Left lung (tissue), 10 donors: ENCODE results near the gene BTBD19. TPM values are rescaled to one million over a fixed set of nuclear protein-coding genes. Genes with fewer than 3 reads are reported as not detected.

Experiments
- ATAC-seq: fragments of 200-7000 bp; cut with Tn5 transposase; one replicate; pipeline ENCODE4 v1.9.1; 2020; ENCODE audit warnings: moderate library complexity
- DNase-seq, 4 donors: peaks; one replicate each; pipeline ENCODE4 v3.0.0-alpha.2; 2013 to 2020
- H3K27ac ChIP-seq, 2 donors: fragments of 200-600 bp; sonication (generic) in 1 of 2; one replicate each; pipeline versions ENCODE4 v1.5.0 to v1.8.0; 2020 to 2021
- H3K27me3 ChIP-seq, 2 donors: fragments of 200-600 bp; sonication (generic) in 1 of 2; one replicate each; pipeline versions ENCODE4 v1.5.0 to v1.8.0; 2020 to 2021
- H3K36me3 ChIP-seq, 2 donors: fragments of 200-600 bp; sonication (generic) in 1 of 2; one replicate each; pipeline versions ENCODE4 v1.5.0 to v1.8.0; 2020 to 2021
- H3K4me1 ChIP-seq, 2 donors: fragments of 200-600 bp; one replicate each; pipeline ENCODE4 v1.8.0; 2021
- H3K4me3 ChIP-seq, 2 donors: fragments of 200-600 bp; sonication (generic) in 1 of 2; one replicate each; pipeline versions ENCODE4 v1.5.0 to v1.8.0; 2020 to 2021; ENCODE audit warnings: mild to moderate bottlenecking in 1 of 2
- H3K9me3 ChIP-seq, 2 donors: fragments of 200-600 bp; sonication (generic) in 1 of 2; one replicate each; pipeline versions ENCODE4 v1.5.0 to v1.8.0; 2020 to 2021
- CTCF ChIP-seq, 2 donors: fragments of 200-600 bp; sonication (generic) in 1 of 2; IDR thresholded peaks; one replicate each; pipeline versions ENCODE4 v1.5.0 to v1.8.0; 2021; ENCODE audit warnings: antibody characterized with exemption in 2 of 2
- intact Hi-C, 2 donors: fragments of 100-400 bp; cut with DNase I; formaldehyde crosslinking; loops; one replicate each; pipeline versions ENCODE4 v1.11.2 to v1.14.2; 2022
- polyA plus RNA-seq, 6 donors: library from polyadenylated mRNA; unstranded; fragments of 120-200 nt; gene quantifications; one replicate each; pipeline ENCODE4 v1.2.1, GENCODE V29; 2013; ENCODE audit not compliant: insufficient read length in 6 of 6
- total RNA-seq, 2 donors: library from RNA; stranded (reverse); fragmentation: NEBNext Ultra II Directional; extraction: Animal tissue kit (Norgen Biotek cat#: 25700); gene quantifications; one replicate each; pipeline ENCODE4 v1.2.1, GENCODE V29; 2021
- donor health status: DM: no; HTN: yes; CAD: no.
- donor health status: DM: no; HTN: no; CAD: no.

BTBD19 gene
- total and polyA plus RNA-seq, 8 donors: 15.3 to 27.6 (median 23.6) TPM

DNA sequence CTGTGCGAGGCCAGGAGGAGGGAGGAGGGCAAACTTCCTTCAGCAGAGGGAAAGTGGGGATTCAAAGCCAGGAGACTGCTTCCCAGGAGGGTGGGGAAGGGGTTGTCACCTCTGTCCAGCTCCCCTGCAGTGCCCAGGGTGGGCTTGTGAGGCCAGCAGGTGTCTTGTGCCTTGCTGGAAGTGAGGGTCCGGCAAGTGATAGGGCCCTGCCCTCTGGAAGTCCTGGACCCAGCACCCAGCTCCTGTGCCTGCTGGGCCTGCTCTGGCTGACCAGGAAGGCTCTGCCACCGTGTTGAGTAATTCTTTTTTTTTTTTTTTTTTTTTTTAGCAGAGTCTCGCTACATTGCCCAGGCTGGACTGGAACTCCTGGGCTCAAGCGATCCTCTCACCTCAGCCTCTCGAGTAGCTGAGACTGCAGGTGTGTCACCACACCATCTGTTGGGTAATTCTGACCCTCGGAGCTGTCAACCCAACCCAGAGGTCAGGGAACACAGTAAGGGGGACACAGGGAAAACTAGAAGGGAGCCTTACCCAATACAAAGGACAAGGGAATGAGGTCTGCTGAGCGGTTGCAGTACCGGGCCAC lies 21.4 kb upstream of the BTBD19 start:
- Histone ChIP-seq H3K27me3 (peaks cover 0 to 9% of the 10 kb centered on the region in 2 donors), H3K4me3 (peak overlapping the region in 1 of 2 donors; percentile 41), H3K9me3 (no peaks in the 10 kb centered on the region), H3K27ac (peak overlapping the region in 1 of 2 donors; percentile 48), H3K36me3 (peaks cover 0 to 4% of the 10 kb centered on the region in 2 donors), H3K4me1 (peaks cover 16 to 37% of the 10 kb centered on the region in 2 donors)
- no peak for TF ChIP-seq CTCF (IDR thresholded peaks at IDR 0.05)
- ATAC-seq (no peak), DNase-seq (peak in 1 of 4 donors; percentile 49)
- intact Hi-C loops: loop anchor here in 1 of 2 donors (10.0 kb wide), 1 partner anchor 68 kb away; no protein-coding TSS in a partner anchor

- ATAC-seq: no peak
- intact Hi-C loops: loop anchor here in 1 of 2 donors (10.0 kb wide), 1 partner anchor 67 kb away; no protein-coding TSS in a partner anchor
- TF ChIP-seq CTCF (IDR thresholded peaks at IDR 0.05): no peak
These were observed 20.8 kb upstream of the BTBD19 start for GRCh38 chr1:44787506-44787905.

DNA sequence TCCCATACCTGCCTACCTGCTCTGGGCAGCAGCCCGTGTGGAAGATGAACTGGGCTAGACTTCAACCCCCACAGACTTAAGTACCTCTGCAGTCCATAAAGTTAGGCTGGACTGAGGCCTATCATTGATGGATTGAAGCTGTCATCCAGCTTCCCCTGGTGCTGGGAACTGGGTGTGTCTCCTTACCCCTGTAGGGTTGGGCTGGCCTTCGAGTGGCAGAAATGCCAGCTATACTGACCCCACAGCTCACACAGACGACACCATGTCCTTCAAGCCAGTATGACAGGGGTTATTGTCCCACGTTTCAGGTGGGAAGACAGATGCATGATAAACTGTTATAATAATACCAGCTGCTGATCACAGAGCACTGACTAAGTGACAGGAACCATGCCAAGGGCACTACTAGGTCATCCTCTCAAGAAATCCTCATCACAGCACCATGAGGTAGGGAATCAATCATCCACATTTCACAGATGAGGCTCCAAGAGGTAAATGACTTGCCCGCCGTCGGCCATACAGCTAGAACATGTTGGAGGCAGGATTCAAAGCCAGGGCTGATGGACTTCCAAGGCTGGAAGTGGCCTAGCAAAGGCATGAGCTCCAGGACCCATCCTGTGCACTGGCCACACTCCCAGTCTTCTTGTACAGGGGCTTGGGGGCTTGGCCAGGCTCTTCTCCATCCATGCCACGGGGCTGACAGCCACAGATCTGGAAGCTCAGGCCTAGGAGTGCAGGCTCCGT lies 20.0 kb upstream of the BTBD19 start, which contains the start of gene BEST4:
Gene BEST4 (minus strand): TSS at position 51 of the 741 bp plus-strand sequence. CDS start 465 bp downstream, outside the sequence.
- intact Hi-C loops: loop anchor here in 1 of 2 donors (10.0 kb wide), 1 partner anchor 67 kb away; no protein-coding TSS in a partner anchor
- peak in 1 of 4 donors; percentile 30 for DNase-seq

More at GRCh38 chr1:44787506-44787905, 20.8 kb upstream of the BTBD19 start:
- peak in 1 of 4 donors; percentile 51 for DNase-seq
- Histone ChIP-seq H3K9me3 (no peaks in the 10 kb centered on the region), H3K4me1 (peaks cover 16 to 37% of the 10 kb centered on the region in 2 donors), H3K4me3 (no peak overlapping the region), H3K27ac (no peak overlapping the region), H3K27me3 (peaks cover 0 to 9% of the 10 kb centered on the region in 2 donors), H3K36me3 (no peaks in the 10 kb centered on the region)

GRCh38 chr1:44790968-44791801 lies 17.1 kb upstream of the BTBD19 start:
- ATAC-seq (no peak), DNase-seq (peak in 2 of 4 donors; percentile 3 to 53)
- no peak overlapping the region for H3K4me3 ChIP-seq
- H3K27me3 ChIP-seq: no peaks in the 10 kb centered on the region
- intact Hi-C loops: no loop called here
- H3K9me3 ChIP-seq: no peaks in the 10 kb centered on the region
- TF ChIP-seq CTCF (IDR thresholded peaks at IDR 0.05): no peak
- no peak overlapping the region for H3K27ac ChIP-seq
- no peaks in the 10 kb centered on the region for H3K36me3 ChIP-seq
- peaks cover 2 to 7% of the 10 kb centered on the region in 2 donors for H3K4me1 ChIP-seq

More for the DNA sequence above, 20.0 kb upstream of the BTBD19 start, which contains the start of gene BEST4:
- Histone ChIP-seq H3K36me3 (no peaks in the 10 kb centered on the region), H3K4me1 (peaks cover 16 to 36% of the 10 kb centered on the region in 2 donors), H3K4me3 (no peak within 1 kb of the TSS), H3K9me3 (no peaks in the 10 kb centered on the region), H3K27me3 (peaks cover 0 to 9% of the 10 kb centered on the region in 2 donors), H3K27ac (no peak within 1 kb of the TSS)
- no peak for TF ChIP-seq CTCF (IDR thresholded peaks at IDR 0.05)
- no peak for ATAC-seq
